Neural crest cell (in vitro differentiated cells): ENCODE measurements around the gene RER1. TPM values are rescaled to one million over a fixed set of nuclear protein-coding genes. Genes with fewer than 3 reads are reported as not detected.

Experiments
- DNase-seq: peaks from one replicate; pipeline ENCODE4 v3.0.0; 2021; ENCODE audit warnings: low read depth, mixed read lengths, low spot score
- H3K27ac Mint-ChIP-seq: one replicate; pipeline ENCODE4 v1.8.0; 2021; ENCODE audit warnings: mild to moderate bottlenecking, mixed read lengths; ENCODE audit not compliant: unreplicated experiment
- H3K27me3 Mint-ChIP-seq: 2 replicates; pipeline ENCODE4 v1.8.0; 2021; ENCODE audit warnings: low read depth, mild to moderate bottlenecking, mixed read lengths
- H3K36me3 Mint-ChIP-seq: 2 replicates; pipeline ENCODE4 v1.8.0; 2021; ENCODE audit warnings: low read depth, mild to moderate bottlenecking, mixed read lengths
- H3K4me1 Mint-ChIP-seq: 2 replicates; pipeline ENCODE4 v1.8.0; 2021; ENCODE audit warnings: mixed read lengths
- H3K4me3 Mint-ChIP-seq: one replicate; pipeline ENCODE4 v1.8.0; 2021; ENCODE audit warnings: mild to moderate bottlenecking, mixed read lengths
- H3K9me3 Mint-ChIP-seq: 2 replicates; pipeline ENCODE4 v1.8.0; 2021; ENCODE audit warnings: mixed read lengths
- total RNA-seq: library from RNA; stranded (reverse); gene quantifications from 2 replicates; pipeline ENCODE4 v1.2.1, GENCODE V29; 2021
- TF ChIP-seq, protein P1 (sequence below): fragments of 200-600 bp; sonication (generic); conservative IDR thresholded peaks from 2 replicates; pipeline ENCODE4 v1.5.0; 2021; ENCODE audit warnings: antibody characterized with exemption, mild to moderate bottlenecking

RER1 gene
- total RNA-seq, 1 donor from 2014 or later: 108 TPM

DNA sequence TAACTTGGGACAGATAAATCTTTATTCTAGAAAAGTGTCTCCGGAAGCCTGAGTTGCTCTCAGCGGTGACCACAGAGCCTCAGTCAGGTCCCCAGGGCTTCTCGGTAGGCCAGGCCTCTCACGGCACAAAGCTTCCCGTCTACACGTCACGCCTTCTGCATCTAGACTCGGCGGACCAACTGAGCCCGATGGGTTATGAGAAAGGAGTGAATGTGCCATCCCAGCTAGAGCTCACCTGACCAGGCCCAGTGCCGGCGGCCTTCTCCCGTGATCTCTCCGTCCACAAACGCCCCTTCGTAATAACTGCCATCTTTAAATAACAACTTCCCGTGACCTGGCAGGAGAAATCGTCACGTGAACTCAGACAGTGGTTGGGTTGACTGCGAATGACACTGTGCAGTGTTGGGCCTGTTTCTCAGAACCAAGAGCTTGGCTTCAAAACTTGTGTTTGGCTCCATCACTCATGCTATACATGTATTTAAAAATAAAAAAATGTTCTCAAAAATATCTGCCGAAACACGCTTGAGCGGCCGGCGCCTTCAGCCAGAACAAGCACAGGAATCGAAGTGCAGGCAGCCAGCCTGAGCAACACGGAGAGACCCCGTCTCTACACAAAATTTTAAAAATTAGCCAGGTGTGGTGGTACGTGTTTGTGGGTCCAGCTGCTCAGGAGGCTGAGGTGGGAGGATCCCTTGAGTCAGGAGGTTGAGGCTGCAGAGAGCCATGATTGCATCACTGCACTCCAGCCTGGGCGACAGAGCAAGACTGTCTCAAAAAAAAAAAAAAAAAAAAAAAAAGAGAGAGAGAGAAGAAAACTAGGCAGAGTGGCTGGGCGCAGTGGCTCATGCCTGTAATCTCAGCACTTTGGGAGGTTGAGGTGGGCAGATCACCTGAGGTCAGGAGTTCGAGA lies 3.4 kb upstream of the RER1 start:
- no peaks in the 10 kb centered on the region for H3K9me3 Mint-ChIP-seq
- H3K4me3 Mint-ChIP-seq: no peak overlapping the region
- no peaks in the 10 kb centered on the region for H3K36me3 Mint-ChIP-seq

DNA sequence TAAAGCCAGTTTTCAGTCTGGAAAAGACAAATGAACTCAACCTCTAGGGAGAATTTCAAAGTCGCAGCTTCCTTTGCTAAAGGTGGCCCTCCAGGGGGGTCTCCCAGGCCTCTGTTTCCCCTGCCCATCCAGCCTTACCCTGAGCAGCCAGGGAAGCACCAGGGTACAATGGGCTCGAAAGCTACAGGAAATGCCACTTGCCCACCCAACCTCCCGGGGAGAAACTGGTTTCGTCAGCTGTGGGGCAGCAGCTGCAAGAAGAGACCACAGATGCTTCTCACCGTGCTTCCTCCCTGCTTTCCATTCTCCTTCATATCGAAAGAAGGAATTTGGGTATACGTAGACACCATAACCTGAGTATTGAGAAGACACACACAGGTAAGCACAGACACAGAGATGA lies 2.0 kb upstream of the RER1 start:
- peak overlapping the region; percentile 92 for H3K4me3 Mint-ChIP-seq
- no peak overlapping the region for H3K27ac Mint-ChIP-seq
- no peaks in the 10 kb centered on the region for H3K27me3 Mint-ChIP-seq
- no peak for DNase-seq
- no peaks in the 10 kb centered on the region for H3K36me3 Mint-ChIP-seq
- H3K9me3 Mint-ChIP-seq: no peaks in the 10 kb centered on the region
- peaks cover 18% of the 10 kb centered on the region for H3K4me1 Mint-ChIP-seq
- TF ChIP-seq, protein P1, sequence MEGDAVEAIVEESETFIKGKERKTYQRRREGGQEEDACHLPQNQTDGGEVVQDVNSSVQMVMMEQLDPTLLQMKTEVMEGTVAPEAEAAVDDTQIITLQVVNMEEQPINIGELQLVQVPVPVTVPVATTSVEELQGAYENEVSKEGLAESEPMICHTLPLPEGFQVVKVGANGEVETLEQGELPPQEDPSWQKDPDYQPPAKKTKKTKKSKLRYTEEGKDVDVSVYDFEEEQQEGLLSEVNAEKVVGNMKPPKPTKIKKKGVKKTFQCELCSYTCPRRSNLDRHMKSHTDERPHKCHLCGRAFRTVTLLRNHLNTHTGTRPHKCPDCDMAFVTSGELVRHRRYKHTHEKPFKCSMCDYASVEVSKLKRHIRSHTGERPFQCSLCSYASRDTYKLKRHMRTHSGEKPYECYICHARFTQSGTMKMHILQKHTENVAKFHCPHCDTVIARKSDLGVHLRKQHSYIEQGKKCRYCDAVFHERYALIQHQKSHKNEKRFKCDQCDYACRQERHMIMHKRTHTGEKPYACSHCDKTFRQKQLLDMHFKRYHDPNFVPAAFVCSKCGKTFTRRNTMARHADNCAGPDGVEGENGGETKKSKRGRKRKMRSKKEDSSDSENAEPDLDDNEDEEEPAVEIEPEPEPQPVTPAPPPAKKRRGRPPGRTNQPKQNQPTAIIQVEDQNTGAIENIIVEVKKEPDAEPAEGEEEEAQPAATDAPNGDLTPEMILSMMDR: no peak

More for the DNA sequence above, 3.4 kb upstream of the RER1 start:
- no peaks in the 10 kb centered on the region for H3K27me3 Mint-ChIP-seq
- no peak overlapping the region for H3K27ac Mint-ChIP-seq
- H3K4me1 Mint-ChIP-seq: peaks cover 11% of the 10 kb centered on the region
- TF ChIP-seq, protein P1: no peak
- DNase-seq: no peak

DNA sequence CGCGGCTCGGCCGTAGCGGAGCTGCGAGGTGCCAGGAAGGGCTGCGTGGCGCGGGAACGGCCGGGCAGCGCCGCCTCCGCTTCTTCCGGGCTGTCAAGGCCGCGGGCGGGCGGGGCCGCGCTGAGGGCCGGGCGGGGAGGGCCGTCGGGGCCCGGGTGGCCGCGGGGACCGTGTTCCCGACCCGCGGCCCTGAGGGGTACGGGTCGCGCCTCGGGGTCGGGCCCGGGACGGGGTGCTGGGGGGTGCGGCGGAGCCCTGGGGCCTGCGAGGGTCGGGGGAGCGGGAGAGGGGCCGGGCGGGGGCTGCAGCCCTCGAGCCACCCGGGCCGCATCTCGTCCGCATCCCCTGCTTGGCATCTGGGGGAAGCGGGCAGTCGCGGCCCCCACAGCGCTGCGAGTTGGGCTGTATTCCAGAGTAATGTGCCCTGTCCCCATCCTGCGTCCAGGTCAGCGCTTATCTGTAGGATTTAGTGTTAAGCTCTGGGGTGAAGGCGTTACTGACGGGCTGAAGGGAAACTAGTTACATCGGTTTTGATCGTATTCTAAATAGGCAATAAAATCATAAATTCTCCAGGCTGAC lies 379 bp downstream of the RER1 start:
- DNase-seq: no peak
- H3K27ac Mint-ChIP-seq: peak overlapping the region; percentile 24
- H3K27me3 Mint-ChIP-seq: no peaks in the 10 kb centered on the region
- TF ChIP-seq, protein P1: no peak
- peak overlapping the region; percentile 92 for H3K4me3 Mint-ChIP-seq
- peaks cover 18% of the 10 kb centered on the region for H3K4me1 Mint-ChIP-seq
- H3K36me3 Mint-ChIP-seq: peaks cover under 1% of the 10 kb centered on the region
- no peaks in the 10 kb centered on the region for H3K9me3 Mint-ChIP-seq

DNA sequence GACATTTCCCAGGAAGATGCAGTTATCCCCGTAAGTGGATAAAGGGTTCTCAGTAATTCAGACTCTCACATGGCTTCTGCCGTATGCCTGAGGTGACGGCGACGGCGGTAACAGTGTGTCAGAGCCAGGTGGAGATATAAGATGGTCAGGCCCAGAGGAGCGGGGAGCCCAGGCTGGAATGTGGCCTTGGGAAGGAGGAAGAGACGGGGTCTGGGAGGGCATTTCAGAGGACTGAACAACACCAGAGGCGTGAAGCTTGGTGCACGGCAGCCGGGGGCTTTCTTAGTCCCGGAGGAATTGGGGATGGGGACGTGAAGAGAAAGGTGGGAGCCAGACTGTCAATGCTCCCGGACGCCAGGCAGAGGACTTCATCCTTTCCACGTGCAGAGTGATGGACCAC lies 1.0 kb downstream of the RER1 start:
- TF ChIP-seq, protein P1: no peak
- peak overlapping the region; percentile 92 for H3K4me3 Mint-ChIP-seq
- no peaks in the 10 kb centered on the region for H3K9me3 Mint-ChIP-seq
- DNase-seq: no peak
- H3K27me3 Mint-ChIP-seq: no peaks in the 10 kb centered on the region
- H3K27ac Mint-ChIP-seq: peak overlapping the region; percentile 24
- H3K4me1 Mint-ChIP-seq: peaks cover 18% of the 10 kb centered on the region
- peaks cover 2% of the 10 kb centered on the region for H3K36me3 Mint-ChIP-seq

DNA sequence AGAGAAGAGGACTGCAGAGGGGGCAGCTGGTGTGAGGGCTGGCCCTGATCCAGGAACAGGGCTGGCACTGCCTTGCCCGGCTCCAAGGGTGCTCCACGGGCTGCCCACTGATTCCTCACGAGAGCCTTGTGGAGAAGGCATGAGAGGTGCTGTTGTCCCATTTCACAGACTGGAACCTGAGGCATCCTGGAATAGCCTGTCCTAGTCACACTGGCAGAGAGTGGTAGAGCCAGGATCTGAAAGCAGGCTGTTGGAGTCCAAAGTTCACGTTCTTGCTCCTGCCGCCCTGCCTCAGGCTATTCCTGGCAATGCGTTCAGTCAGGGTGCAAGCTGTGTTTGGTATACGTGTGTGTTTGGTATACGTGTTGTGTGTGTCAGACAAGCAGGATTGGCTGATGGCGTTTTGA lies 1.8 kb downstream of the RER1 start:
- no peak for DNase-seq
- Mint-ChIP-seq H3K4me3 (peak overlapping the region; percentile 92), H3K4me1 (peaks cover 18% of the 10 kb centered on the region), H3K9me3 (no peaks in the 10 kb centered on the region), H3K27ac (no peak overlapping the region), H3K36me3 (peaks cover 2% of the 10 kb centered on the region), H3K27me3 (no peaks in the 10 kb centered on the region)
- TF ChIP-seq, protein P1: no peak
